Stimulated activated CD4-positive, alpha-beta T cell treated with anti-CD3 and anti-CD28 coated beads, TNF-alpha, amount 100 ng/mL, for 24 hours (primary cell): ENCODE results near the gene IER5.

Experiments
- DNase-seq, 3 experiments: peaks; one replicate each; pipeline ENCODE4 v3.0.0-alpha.2; 2020; ENCODE audit warnings: low read depth in 3 of 3

Gene IER5

GRCh38 chr1:181077576-181078242, 10.8 kb upstream of the IER5 start:
- DNase-seq: no peak

GRCh38 chr1:181079382-181079781, 9.1 kb upstream of the IER5 start:
- no peak for DNase-seq

- DNase-seq: no peak
Measured at GRCh38 chr1:181079920-181080319, 8.6 kb upstream of the IER5 start.

GRCh38 chr1:181080556-181080955, 7.9 kb upstream of the IER5 start:
- DNase-seq: no peak

GRCh38 chr1:181081395-181081794, 7.1 kb upstream of the IER5 start:
- no peak for DNase-seq

- peak in 1 of 3 experiments; percentile 32 for DNase-seq
Measured at GRCh38 chr1:181083842-181084605, 4.5 kb upstream of the IER5 start.

- DNase-seq: no peak
Measured at GRCh38 chr1:181084606-181084969, 3.9 kb upstream of the IER5 start.

- DNase-seq: no peak
Measured at GRCh38 chr1:181086091-181086490, 2.4 kb upstream of the IER5 start.

GRCh38 chr1:181086926-181087325, 1.6 kb upstream of the IER5 start:
- DNase-seq: no peak

GRCh38 chr1:181087400-181087901, 1.0 kb upstream of the IER5 start:
- DNase-seq: no peak

- peak in 1 of 3 experiments; percentile 27 for DNase-seq
Measured at GRCh38 chr1:181089017-181089675, 646 bp downstream of the IER5 start.

- peak; percentile 52 to 72 (median 58) for DNase-seq
Measured at GRCh38 chr1:181089676-181090544, 1.4 kb downstream of the IER5 start.

GRCh38 chr1:181090641-181091126, 2.2 kb downstream of the IER5 start:
- DNase-seq: peak in 1 of 3 experiments; percentile 50

- DNase-seq: no peak
Measured at GRCh38 chr1:181091309-181092040, 3.0 kb downstream of the IER5 start.

GRCh38 chr1:181092056-181092455, 3.6 kb downstream of the IER5 start:
- DNase-seq: no peak

- no peak for DNase-seq
Measured at GRCh38 chr1:181092883-181093458, 4.5 kb downstream of the IER5 start.

GRCh38 chr1:181094416-181095212, 6.1 kb downstream of the IER5 start:
- no peak for DNase-seq

- no peak for DNase-seq
Measured at GRCh38 chr1:181095260-181095659, 6.8 kb downstream of the IER5 start.

- no peak for DNase-seq
Measured at GRCh38 chr1:181095763-181096184, 7.3 kb downstream of the IER5 start.

- DNase-seq: no peak
Measured at GRCh38 chr1:181097242-181097641, 8.7 kb downstream of the IER5 start.
